Neutrophil (primary cell): ENCODE results near the gene KDM4B.
A peak's percentile ranks its signal among the peaks of the same experiment; 100 is the strongest.
"Not testable (repeated sequence)": the region's sequence is repeated elsewhere in the genome, so short reads cannot be mapped to it uniquely, and the experiment has no call there.

Experiments
- H3K27ac ChIP-seq: fragments of 200-600 bp; sonication (generic); 2 replicates; pipeline ENCODE4 v1.5.1; 2016; ENCODE audit warnings: mild to moderate bottlenecking, moderate library complexity
- H3K27me3 ChIP-seq: fragments of 200-600 bp; sonication (generic); 2 replicates; pipeline ENCODE4 v1.6.0; 2016; ENCODE audit warnings: mild to moderate bottlenecking
- H3K36me3 ChIP-seq: fragments of 200-600 bp; sonication (generic); 2 replicates; pipeline ENCODE4 v1.5.1; 2017
- H3K4me1 ChIP-seq, 2 experiments: fragments of 200-600 bp in 1 of 2; sonication (generic) in 1 of 2; 1 replicate in 1 of 2; 2 replicates in 1 of 2; pipeline versions ENCODE4 v1.5.1 to v1.6.1; 2013 to 2016; ENCODE audit warnings: low read depth in 1 of 2, low read length in 1 of 2, mild to moderate bottlenecking in 1 of 2, moderate library complexity in 1 of 2; ENCODE audit not compliant: control insufficient read depth in 1 of 2, insufficient read depth in 1 of 2
- H3K4me3 ChIP-seq, 2 experiments: fragments of 200-600 bp in 1 of 2; sonication (generic) in 1 of 2; 1 replicate in 1 of 2; 2 replicates in 1 of 2; pipeline ENCODE4 v1.5.1; 2013 to 2016; ENCODE audit warnings: low read depth in 1 of 2, low read length in 1 of 2, mild to moderate bottlenecking in 1 of 2, moderate library complexity in 1 of 2
- H3K9me3 ChIP-seq: fragments of 200-600 bp; sonication (generic); 2 replicates; pipeline ENCODE4 v1.5.1; 2016
- TF ChIP-seq, protein P1 (sequence below): fragments of 200-600 bp; sonication (generic); IDR thresholded peaks from 2 replicates; pipeline ENCODE4 v1.5.1; 2016; ENCODE audit warnings: antibody characterized with exemption

Gene KDM4B

DNA sequence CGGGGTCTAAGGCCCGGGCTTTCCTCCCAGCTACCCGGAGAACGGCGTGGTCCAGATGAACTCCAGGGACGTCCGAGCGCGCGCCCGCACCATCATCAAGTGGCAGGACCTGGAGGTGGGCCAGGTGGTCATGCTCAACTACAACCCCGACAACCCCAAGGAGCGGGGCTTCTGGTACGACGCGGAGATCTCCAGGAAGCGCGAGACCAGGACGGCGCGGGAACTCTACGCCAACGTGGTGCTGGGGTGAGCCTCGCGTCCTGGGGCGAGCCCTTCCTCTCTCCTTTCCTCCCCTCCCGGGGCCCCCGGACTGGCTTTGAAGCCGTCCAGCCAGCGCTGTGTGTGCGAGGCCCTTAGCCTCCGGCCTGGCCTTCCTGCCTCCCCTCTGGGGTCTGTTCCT lies 36.2 kb upstream of the KDM4B start:
- Histone ChIP-seq H3K4me1 (peaks cover 19 to 22% of the 10 kb centered on the region in 2 experiments), H3K27ac (peak overlapping the region; percentile 81), H3K27me3 (no peaks in the 10 kb centered on the region), H3K36me3 (no peaks in the 10 kb centered on the region), H3K4me3 (no peak overlapping the region), H3K9me3 (no peaks in the 10 kb centered on the region)
- TF ChIP-seq, protein P1, sequence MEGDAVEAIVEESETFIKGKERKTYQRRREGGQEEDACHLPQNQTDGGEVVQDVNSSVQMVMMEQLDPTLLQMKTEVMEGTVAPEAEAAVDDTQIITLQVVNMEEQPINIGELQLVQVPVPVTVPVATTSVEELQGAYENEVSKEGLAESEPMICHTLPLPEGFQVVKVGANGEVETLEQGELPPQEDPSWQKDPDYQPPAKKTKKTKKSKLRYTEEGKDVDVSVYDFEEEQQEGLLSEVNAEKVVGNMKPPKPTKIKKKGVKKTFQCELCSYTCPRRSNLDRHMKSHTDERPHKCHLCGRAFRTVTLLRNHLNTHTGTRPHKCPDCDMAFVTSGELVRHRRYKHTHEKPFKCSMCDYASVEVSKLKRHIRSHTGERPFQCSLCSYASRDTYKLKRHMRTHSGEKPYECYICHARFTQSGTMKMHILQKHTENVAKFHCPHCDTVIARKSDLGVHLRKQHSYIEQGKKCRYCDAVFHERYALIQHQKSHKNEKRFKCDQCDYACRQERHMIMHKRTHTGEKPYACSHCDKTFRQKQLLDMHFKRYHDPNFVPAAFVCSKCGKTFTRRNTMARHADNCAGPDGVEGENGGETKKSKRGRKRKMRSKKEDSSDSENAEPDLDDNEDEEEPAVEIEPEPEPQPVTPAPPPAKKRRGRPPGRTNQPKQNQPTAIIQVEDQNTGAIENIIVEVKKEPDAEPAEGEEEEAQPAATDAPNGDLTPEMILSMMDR: no peak

DNA sequence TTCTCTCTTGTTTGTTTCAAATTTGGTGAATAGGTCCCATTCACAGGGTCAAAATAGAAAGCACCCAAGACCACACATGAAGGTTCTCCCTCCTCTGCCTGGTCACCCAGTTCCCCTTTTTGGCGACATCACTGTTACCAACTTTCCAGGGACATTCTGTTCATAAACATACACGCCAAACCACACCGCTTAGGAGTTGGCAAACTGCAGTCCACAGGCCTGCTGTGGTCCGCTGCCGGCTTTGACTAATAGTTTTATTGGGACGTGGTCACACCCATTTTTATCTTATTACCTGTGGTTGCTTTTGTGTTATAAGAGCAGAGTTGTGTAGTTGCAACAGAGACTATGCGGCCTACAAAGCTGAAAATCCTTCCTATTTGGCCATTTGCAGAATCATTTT lies 35.4 kb upstream of the KDM4B start:
- H3K9me3 ChIP-seq: no peaks in the 10 kb centered on the region
- no peaks in the 10 kb centered on the region for H3K27me3 ChIP-seq
- no peaks in the 10 kb centered on the region for H3K36me3 ChIP-seq
- peaks cover 19 to 22% of the 10 kb centered on the region in 2 experiments for H3K4me1 ChIP-seq
- no peak overlapping the region for H3K4me3 ChIP-seq
- peak overlapping the region; percentile 81 for H3K27ac ChIP-seq
- TF ChIP-seq, protein P1: no peak

DNA sequence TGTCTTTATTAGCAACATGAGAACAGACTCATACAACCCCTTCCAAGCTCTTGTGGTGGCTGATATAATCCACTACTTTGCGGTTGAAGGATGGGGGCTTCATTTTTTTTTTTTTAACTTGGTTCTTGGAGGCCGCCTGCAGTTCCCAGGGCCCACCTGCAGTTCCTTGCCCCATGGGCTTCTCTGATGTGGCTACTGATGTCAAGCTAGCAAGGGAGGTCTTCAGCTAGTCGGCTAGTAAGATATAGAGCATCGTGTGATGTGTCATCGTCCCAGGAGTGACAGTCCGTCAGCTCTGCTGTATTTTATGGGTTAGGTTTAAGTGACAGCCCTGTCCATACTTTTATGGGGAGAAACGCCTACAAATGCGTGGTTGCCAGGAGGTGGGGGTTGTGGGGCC lies 33.5 kb upstream of the KDM4B start:
- Histone ChIP-seq H3K4me1 (peaks cover 19 to 22% of the 10 kb centered on the region in 2 experiments), H3K4me3 (no peak overlapping the region), H3K36me3 (no peaks in the 10 kb centered on the region), H3K9me3 (no peaks in the 10 kb centered on the region), H3K27ac (no peak overlapping the region), H3K27me3 (no peaks in the 10 kb centered on the region)
- TF ChIP-seq, protein P1: no peak

DNA sequence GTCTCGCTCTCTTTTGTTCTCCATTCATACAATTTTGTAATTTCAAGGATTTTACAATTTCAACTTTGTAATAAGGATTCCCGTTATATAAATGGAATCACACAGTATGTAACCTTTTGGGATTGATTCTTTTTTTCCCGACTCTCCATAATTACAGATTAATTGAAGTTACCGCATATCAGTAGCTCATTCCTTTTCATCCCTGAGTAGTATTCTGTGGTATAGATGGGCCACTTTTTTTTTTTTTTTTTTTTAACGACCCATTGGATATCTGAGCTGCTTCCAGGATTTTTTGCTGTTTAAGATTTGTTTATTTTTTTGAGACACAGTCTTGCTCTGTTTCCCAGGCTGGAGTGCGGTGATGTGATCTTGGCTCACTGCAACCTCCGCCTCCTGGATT lies 31.9 kb upstream of the KDM4B start:
- Histone ChIP-seq H3K36me3 (no peaks in the 10 kb centered on the region), H3K9me3 (no peaks in the 10 kb centered on the region), H3K4me3 (no peak overlapping the region), H3K4me1 (peaks cover 19 to 22% of the 10 kb centered on the region in 2 experiments), H3K27me3 (no peaks in the 10 kb centered on the region), H3K27ac (no peak overlapping the region)
- TF ChIP-seq, protein P1: no peak

DNA sequence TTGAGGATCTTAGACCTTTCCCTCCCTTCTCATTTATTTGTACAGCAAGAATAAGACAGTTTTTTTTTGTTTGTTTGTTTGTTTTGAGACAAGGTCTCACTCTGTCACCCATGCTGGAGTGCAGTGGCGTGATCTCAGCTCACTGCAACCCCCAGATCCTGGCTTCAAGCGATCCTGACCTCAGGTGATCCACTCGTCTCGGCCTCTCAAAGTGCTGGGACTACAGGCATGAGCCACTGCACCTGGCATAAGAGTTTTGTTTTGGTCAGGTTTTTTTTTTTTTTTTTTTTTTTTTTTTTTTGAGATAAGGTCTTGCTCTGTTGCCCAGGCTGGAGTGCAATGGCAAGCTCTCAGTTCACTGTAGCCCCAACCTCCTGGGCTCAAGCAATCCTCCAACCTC lies 30.5 kb upstream of the KDM4B start:
- H3K4me3 ChIP-seq, H3K36me3 ChIP-seq, H3K9me3 ChIP-seq, H3K27ac ChIP-seq, H3K27me3 ChIP-seq: not testable (repeated sequence)
- H3K4me1 ChIP-seq: peaks cover 12% of the 10 kb centered on the region in 2 experiments

DNA sequence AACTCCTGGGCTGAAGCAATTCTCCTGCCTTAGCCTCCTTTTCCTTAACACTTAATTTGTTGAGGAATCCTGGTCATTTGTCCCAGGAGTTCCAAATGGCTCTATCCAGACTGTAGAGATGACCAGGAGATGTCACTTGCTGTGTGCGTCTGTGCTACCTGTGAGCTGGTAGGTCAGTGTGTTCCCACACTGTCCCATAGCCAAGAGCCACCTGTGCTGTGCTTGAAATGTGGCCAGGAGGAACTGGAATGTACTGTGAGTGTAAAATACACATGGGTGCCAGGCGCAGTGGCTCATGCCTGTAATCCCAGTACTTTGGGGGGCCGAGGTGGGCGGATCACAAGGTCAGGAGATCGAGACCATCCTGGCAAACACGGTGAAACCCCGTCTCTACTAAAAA lies 29.4 kb upstream of the KDM4B start:
- Histone ChIP-seq H3K4me3 (no peak overlapping the region), H3K27ac (no peak overlapping the region), H3K9me3 (no peaks in the 10 kb centered on the region), H3K36me3 (peaks cover 5% of the 10 kb centered on the region), H3K4me1 (peaks cover 2% of the 10 kb centered on the region in 2 experiments), H3K27me3 (no peaks in the 10 kb centered on the region)
- TF ChIP-seq, protein P1: no peak

DNA sequence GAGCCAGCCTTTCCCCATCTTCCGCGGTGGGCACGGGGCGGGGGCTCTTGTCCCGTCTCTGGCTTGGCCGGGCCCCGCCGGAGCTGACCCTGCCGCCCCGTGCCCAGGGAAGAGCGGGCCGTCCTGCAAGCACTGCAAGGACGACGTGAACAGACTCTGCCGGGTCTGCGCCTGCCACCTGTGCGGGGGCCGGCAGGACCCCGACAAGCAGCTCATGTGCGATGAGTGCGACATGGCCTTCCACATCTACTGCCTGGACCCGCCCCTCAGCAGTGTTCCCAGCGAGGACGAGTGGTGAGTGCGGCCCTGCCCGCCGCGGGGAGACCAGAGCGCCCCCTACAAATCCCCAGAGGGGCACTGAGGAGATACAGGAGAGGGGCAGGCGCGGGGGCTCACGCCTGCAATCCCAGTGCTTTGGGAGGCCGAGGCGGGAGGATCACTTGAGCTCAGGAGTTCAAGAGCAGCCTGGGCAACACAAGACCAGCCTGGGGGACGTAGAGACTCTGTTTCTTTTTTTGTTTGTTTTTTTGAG lies 27.2 kb upstream of the KDM4B start:
- not testable (repeated sequence) for H3K4me1 ChIP-seq, H3K27ac ChIP-seq, H3K9me3 ChIP-seq, H3K4me3 ChIP-seq, H3K36me3 ChIP-seq, H3K27me3 ChIP-seq

DNA sequence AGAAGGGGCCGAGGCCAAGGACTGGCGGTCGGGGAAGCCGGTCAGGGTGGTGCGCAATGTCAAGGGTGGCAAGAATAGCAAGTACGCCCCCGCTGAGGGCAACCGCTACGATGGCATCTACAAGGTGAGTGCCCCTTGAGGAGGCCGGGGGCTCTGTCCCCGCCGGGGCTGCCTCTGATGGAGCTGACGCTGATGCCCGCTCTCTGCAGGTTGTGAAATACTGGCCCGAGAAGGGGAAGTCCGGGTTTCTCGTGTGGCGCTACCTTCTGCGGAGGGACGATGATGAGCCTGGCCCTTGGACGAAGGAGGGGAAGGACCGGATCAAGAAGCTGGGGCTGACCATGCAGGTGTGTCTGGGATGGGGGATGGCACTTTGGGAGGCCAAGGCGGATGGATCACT lies 18.3 kb upstream of the KDM4B start:
- Histone ChIP-seq H3K4me1 (peaks cover 19 to 20% of the 10 kb centered on the region in 2 experiments), H3K4me3 (peak overlapping the region in 1 of 2 experiments; percentile 21), H3K27ac (peak overlapping the region; percentile 77)
- not testable (repeated sequence) for H3K9me3 ChIP-seq, H3K36me3 ChIP-seq, H3K27me3 ChIP-seq
